Keratinocyte (primary cell): ENCODE measurements around the gene ANKRD1.

Source experiments
- EZH2 ChIP-seq: IDR thresholded peaks from one replicate; pipeline ENCODE4 v1.6.1; 2012; ENCODE audit warnings: inconsistent platforms, mild to moderate bottlenecking, low read length, moderate library complexity
- TF ChIP-seq, protein P1 (sequence below), 3 experiments: IDR thresholded peaks in 1 of 3; conservative IDR thresholded peaks in 1 of 3; optimal IDR thresholded peaks in 1 of 3; 2 replicates in 2 of 3; 3 replicates in 1 of 3; pipeline versions ENCODE3 to v1.5.1; 2011; ENCODE audit warnings: low read length in 3 of 3, mild to moderate bottlenecking in 3 of 3, moderate library complexity in 2 of 3, control low read depth in 1 of 3, inconsistent platforms in 1 of 3; ENCODE audit not compliant: insufficient read depth in 2 of 3; ENCODE audit errors: extremely low read depth in 1 of 3

- TF ChIP-seq, protein P1, sequence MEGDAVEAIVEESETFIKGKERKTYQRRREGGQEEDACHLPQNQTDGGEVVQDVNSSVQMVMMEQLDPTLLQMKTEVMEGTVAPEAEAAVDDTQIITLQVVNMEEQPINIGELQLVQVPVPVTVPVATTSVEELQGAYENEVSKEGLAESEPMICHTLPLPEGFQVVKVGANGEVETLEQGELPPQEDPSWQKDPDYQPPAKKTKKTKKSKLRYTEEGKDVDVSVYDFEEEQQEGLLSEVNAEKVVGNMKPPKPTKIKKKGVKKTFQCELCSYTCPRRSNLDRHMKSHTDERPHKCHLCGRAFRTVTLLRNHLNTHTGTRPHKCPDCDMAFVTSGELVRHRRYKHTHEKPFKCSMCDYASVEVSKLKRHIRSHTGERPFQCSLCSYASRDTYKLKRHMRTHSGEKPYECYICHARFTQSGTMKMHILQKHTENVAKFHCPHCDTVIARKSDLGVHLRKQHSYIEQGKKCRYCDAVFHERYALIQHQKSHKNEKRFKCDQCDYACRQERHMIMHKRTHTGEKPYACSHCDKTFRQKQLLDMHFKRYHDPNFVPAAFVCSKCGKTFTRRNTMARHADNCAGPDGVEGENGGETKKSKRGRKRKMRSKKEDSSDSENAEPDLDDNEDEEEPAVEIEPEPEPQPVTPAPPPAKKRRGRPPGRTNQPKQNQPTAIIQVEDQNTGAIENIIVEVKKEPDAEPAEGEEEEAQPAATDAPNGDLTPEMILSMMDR (optimal IDR thresholded peaks at IDR 0.05 in 1 of 3, IDR thresholded peaks at IDR 0.05 in 1 of 3, conservative IDR thresholded peaks at IDR 0.05 in 1 of 3; ENCODE audit: extremely low read depth in 1 of 3, insufficient read depth in 2 of 3, low read length in 3 of 3), result no peak
- no peak for TF ChIP-seq EZH2
Observed at GRCh38 chr10:90914992-90915765, 5.7 kb downstream of the ANKRD1 start.
